OCI-M1 (cell line): Measurements from ENCODE around the gene P2RX2.
"Not testable (repeated sequence)": the region's sequence is repeated elsewhere in the genome, so short reads cannot be mapped to it uniquely, and the experiment has no call there.

ENCODE experiments used
- DNase-seq: peaks from one replicate; lab custom pipeline; 2025; lab: John Stamatoyannopoulos, UW

The P2RX2 gene

DNA sequence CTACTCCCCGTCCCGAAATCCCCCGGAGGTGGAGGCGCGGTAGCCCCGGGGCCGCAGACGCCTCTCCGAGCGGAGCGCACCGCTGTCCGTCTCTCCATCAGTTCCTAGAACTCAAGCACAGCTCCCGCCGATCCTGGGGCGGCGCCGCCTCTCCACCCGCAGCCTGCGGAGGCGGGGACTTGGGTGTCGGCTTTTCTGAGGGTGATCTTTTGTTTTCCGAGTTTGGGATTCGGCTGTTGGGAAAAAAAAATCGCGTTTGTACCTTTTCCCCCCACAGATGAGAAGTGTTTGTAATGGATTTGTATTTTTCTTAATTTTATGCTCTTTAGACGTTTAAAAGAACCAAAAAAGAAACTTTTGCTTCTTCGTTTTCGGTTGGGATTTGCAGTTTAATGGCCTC lies 34.8 kb upstream of the P2RX2 start:
- DNase-seq = no peak

DNA sequence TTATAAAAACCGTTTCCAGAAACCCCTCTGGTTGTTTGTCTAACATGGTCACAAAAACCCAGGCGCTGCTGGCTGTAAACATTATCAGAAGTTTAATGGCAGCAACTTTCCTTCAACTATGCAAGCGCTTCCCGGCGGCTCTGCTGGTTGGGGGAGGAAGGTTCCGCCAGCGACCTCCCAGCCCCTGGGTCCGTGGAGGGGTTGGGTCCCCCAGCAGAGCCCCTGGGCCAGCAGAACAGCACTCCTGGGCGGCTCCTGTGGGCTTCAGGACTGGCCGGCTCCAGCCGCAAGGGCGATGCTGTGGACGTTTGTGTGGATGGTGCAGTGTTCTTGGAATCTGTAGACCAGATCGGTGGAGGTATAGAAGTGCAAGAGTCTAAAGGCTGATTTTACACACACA lies 34.1 kb upstream of the P2RX2 start:
- no peak for DNase-seq

DNA sequence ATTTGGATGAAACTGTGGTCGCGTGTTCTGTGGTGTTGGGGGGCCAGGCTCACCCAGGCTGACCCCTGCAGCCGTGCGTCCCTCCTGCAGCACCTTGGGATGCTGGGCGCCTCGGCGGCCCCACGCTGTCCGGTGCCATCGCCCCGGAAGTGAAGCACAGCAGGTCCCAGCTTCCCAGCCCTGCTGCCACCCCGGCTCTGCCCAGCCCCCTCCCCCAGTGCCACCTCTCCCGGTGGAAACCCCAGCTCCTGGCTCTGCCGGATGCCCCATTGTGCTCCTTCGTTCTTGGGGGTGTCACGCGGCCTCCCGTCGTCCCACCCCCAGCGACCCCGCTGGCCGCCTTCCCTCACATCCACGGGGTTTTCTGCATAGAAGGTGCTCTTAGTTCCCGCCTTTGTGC lies 33.4 kb upstream of the P2RX2 start:
- no peak for DNase-seq

DNA sequence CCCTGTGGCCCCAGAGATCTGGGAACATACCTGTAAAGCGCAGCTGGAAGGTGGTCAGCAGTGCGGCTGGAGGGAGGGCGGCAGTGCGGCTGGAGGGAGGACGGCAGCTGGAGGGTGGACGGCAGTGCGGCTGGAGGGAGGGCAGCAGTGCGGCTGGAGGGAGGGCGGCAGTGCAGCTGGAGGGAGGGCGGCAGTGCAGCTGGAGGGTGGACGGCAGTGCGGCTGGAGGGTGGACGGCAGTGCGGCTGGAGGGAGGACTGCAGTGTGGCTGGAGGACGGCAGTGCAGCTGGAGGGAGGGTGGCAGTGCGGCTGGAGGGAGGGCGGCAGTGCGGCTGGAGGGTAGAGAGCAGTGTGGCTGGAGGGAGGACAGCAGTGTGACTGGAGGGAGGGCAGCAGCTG lies 31.6 kb upstream of the P2RX2 start:
- no peak for DNase-seq

DNA sequence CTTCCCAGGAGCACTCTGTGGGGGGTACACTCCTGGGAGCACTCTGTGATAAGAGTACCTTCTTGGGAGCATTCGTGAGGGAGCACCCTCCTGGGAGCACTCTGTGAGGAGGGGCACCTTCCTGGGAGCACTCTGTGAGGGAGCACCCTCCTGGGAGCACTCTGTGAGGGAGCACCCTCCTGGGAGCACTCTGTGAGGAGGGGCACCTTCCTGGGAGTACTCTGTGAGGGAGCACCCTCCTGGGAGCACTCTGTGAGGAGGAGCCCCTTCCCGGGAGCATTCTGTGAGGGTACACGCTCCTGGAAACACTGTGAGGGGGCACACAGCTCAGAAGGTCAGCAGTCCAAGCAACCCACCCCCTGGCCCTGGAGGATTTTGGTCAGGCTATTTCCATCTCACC lies 30.8 kb upstream of the P2RX2 start:
- DNase-seq = no peak

DNA sequence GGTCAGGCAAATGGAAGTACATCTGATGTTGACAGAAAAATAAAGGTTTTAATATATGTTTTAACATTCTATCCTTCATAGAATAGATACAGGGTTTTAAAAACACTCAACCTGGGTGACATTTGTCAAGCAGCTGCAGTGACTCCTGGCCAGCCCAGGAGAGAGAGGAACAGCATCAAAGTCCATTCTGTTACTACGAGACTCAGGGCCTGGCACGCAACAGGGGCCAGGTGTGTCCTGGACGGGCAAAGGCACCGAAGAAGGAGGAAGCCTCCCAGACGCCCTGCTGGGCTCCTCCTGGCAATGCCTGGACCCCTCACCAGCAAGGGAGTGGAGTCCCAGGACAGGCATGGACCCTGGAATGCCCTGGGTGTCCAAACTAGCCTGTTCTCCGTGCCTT lies 30.3 kb upstream of the P2RX2 start:
- no peak for DNase-seq

DNA sequence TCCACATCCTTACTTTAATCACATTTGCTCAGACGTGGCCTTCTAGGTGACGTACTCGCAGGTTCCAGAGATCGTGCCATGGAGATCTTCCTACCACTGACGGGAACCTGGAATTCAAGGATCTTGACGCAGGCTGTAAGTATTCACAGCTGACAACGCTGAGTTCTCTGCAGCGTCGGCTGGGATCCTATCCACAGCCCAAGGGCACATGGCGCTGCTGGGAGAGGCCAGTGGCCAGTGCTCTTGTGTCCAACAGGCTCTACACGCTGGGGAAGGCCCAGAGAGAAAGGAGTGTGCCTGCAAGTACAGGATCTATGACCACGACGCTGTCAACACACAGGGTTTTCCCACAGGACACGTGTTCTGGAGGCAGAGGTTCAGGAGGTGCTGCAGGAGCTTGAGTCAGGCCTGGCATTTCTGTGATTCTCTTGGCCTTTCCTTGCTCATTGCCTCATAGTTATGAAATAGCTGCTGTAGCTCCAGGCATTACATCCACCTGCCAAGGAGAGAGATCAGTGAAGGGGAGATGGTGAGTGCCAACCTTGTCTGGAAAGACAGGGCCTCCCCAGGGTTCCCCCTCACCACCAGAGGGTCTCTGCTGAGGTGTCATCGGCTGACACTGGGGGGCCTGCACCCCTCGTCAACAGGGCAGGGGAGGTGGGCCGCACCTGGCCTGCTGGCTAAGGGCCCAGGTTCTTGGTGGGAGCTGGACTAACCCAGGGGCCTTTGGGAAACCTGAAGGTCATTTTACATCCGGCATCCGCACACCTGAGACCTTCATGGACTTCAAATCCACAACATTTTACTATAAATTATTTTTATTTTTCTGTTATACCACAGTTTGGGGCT lies 29.5 kb upstream of the P2RX2 start:
- DNase-seq = no peak

DNA sequence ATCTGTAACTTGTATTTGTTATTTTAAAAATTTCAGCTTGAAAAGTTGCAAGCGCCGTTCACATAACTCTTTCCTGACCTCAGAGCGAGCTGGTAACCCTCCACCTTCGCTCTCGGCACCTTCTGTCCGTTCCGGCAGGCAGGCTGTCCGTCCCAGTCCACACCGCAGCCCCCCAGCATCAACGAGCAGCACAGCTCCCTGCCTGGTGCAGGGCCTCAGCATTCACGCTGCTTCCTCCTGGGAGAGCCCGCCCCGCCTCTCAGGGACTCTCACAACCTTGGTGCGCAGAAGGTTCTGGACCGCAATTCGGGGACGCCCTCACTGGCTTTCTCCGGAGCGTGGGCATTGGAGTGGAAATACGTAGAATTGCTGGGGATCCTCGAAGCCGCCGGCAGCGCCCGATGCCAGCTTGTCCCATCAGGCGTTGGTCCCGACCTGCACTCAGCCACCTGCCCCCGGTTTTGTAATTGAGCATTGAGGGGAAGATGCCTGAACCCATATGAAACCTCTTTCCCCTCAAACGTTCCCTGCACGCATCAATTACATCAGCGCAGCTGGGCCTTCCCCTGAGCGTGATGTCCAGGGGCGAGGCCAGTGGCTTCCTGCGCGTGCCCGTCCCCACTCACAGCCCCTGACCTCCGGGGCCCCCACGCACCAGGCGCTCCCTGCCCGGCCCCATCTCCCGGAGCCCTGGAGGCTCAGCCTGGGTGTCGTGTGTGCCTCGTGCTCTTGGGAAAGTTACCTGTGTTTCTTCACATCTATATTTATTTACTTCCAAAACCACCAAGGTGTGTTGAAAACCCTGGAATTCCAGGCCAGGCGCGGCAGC lies 27.3 kb upstream of the P2RX2 start:
- DNase-seq = no peak

DNA sequence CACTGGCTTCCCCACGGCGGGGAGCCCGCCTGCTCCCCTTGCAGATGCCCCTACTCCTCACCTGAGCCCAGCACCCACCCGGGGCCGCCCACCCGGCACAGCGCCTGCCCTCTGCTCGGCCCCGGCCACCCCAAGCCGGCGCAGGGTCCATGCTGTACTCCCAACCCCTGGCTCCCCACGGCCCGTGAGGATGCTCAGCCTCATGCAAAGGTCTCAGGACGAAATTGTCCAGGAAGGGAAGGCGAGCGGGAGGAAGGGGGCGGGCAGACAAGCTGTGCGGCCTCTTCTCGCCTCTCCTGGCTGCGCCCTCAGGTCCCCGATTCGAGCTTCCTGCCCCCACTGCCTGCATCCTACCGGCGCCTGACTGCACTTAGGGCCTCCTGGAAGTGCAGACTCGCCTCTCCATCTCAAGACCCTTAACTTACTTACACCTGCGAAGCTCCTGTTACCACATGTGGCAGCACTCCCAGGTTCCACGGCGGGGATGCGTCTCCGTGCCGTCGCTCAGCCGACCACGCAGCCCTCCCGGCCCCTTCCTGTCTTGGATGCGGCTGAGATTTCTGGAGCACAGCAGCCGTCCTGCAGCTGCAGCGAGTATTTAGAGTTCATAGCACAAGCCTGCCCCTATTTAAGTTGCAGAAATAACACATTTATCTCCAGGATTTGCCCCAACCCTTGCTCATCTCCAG lies 26.1 kb upstream of the P2RX2 start:
- DNase-seq = no peak

DNA sequence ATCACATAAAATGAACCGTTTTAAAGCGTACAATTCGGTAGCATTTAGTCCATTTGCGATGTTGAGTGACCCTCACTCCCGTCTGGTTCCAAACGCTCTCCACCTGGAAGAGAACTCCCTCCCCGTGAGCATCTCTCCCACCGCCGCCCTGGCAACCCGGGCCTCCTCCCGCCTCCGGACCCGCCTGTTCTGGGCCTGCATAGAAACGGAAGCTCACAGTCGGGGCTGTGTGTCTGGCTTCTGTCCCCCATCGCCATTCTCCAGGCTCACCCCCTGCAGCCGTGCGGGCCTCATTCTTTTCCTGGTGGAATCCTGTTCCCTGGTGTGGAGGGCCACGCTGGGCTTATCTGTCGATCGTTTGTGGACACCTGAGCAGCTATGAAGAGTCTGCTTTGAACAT lies 25.5 kb upstream of the P2RX2 start:
- no peak for DNase-seq

DNA sequence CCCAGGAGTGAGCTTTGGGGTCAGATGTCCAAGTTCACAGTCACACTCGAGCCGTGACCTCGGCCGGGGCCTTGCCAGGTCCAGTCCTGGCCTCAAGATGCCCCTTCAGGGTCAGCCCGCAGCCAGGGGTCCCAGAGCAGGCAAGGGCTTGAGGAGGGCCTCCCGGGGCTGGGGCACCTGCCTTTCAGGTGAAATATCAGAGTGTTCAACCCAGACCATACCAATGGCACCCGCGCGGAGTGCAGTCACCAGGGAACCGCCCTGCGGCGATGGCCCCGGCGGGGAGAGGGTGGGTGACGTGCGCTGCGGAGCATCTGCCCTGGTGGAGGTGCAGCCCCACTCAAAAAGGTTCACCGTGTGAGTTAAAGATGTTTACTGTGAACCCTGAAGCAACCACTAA lies 25.1 kb upstream of the P2RX2 start:
- no peak for DNase-seq

DNA sequence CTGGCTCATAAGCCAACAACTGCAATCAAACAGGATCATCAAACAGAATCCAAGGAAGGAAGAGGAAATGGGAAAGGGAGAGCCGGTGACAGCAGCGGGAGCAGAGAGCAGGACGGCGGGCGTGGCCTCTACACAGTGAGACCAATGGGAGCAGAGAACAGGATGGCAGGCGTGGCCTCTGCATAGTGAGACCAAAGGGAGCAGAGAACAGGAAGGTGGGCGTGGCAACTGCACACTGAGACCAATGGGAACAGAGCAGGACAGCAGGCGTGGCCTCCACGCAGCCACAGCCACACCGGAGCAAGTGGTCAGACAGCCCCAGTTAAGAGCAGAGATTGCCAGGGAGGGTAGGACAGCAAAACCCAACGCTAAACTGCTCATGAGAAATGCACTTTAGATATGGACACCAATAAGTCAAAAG lies 24.6 kb upstream of the P2RX2 start:
- peak; percentile 70 for DNase-seq

DNA sequence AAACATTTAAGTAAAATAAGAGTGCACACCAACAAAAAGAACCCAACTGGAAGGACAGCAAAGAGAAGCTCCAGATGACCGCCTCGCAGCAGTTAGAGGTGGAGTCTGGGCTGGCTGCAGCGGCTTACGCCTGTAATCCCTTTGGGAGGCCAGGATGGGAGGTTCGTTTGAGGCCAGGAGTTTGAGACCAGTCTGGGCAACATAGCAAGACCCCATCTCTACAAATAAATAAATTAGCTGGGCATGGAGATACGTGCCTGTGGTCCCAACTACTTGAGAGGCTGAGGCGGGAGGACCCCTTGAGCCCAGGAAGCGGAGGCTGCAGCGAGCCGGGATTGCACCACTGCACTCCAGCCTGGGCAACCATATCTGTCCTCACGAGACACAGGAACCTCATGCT lies 23.4 kb upstream of the P2RX2 start:
- DNase-seq = no peak

DNA sequence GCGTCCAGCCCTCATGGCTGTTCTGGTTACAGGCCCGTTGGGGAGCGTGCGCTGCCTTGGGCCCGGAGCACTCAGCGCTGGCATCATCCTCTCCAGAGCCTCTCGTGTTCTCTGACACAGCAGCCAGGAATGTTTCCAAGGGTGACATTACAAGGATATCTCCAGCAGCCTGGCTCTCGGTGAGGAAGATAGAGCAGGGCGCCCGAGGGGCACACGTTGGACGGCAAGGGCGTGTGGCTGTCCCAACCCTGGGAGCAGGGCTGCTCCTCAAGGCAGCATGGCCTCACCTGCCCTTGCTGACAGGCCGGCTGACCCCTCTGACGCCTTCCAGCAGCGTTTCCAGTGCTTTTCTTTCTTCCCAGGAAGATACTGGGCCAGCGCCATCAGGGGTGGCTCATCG lies 22.6 kb upstream of the P2RX2 start:
- no peak for DNase-seq

DNA sequence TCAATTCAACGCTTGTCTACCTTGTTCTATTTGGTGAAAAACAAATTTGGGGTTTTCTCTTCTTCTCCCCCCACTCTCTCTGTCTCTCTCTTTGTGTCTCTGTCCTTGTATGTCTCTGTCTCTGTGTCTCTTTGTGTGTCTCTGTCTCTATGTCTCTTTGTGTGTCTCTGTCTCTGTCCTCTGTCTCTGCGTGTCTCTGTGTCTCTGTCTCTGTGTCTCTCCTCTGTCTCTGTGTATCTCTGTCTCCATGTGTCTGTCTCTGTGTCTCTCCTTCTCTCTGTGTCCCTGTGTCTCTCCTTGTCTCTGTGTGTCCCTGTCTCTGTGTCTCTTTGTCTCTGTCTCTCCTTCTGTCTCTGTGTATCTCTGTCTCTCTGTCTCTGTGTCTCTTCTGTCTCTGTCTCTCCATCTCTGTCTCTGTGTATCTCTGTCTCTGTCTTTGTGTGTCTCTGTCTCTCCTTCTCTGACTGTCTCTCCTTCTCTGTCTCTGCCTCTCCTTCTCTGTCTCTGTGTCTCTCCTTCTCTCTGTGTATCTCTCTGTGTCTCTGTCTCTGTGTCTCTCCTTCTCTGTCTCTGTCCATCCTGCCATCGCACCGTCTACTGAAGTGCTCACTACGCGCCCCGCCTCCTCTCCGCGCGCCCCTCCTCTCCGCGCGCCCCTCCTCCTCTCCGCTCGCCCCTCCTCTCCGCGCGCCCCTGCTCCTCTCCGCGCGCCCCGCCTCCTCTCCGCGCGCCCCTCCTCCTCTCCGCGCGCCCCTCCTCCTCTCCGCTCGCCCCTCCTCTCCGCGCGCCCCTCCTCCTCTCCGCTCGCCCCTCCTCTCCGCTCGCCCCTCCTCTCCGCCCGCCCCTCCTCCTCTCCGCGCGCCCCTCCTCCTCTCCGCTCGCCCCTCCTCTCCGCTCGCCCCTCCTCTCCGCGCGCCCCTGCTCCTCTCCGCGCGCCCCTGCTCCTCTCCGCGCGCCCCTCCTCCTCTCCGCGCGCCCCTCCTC lies 21.0 kb upstream of the P2RX2 start:
- peak; percentile 46 for DNase-seq

DNA sequence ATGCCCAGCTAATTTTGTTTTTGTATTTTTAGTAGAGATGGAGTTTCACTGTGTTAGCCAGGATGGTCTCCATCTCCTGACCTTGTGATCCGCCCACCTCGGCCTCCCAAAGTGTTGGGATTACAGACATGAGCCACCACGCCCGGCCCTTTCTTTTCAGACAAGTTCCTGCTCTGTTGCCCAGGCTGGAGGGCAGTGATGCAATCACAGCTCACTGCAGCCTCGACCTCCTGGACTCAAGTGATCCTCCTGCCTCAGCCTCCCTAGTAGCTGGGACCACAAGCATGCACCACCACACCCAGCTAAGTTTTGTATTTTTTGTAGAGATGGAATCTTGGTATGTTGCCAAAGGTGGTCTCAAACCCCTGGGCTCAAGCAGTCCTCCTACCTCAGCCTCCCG lies 19.1 kb upstream of the P2RX2 start:
- DNase-seq = not testable (repeated sequence)

DNA sequence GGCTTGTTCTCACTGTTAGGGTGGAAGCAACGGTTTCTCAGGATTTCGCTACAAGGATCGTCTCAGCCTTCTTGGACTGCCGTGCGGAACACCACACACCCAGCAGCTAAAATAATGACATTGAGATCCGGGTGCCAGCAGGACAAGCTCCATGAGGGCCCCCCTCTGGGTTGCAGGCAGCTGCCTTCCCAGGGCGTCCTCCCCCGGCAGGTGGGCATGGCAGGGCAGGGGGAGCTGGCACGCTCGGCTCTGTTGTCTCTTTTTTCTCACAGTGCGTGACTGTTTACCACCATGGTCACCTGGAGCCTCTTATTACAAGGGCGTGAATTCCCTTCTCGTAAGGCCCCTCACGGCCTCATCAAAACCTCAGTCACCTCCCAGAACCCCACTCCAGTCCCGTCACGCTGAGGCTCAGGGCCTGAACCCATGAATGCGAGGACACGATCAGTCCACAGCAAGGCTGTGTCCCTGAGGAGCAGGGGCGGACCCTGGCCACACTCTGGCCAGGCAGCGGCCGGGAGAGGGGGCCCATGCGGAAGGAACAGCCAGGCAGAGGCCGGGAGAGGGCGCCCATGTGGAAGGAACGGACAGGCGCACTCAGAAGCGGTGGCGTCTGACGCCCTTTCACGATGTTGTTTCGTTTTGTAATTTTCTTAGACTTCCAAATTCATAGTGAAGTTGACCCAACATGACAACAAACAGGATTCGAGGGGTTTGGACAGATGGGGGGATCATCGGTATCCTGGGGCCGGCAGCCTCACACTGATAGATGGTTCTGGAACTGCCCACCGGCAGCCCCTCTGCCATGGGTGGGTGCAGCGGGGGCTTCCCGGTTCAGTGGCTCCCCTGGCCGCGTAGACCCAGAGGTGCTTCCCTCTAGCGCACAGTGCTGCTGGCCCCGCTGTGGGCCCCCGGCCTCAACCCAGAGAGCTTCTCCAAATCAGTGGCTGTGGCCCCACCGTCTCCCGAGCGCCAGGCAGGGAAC lies 18.2 kb upstream of the P2RX2 start:
- peak; percentile 86 for DNase-seq

DNA sequence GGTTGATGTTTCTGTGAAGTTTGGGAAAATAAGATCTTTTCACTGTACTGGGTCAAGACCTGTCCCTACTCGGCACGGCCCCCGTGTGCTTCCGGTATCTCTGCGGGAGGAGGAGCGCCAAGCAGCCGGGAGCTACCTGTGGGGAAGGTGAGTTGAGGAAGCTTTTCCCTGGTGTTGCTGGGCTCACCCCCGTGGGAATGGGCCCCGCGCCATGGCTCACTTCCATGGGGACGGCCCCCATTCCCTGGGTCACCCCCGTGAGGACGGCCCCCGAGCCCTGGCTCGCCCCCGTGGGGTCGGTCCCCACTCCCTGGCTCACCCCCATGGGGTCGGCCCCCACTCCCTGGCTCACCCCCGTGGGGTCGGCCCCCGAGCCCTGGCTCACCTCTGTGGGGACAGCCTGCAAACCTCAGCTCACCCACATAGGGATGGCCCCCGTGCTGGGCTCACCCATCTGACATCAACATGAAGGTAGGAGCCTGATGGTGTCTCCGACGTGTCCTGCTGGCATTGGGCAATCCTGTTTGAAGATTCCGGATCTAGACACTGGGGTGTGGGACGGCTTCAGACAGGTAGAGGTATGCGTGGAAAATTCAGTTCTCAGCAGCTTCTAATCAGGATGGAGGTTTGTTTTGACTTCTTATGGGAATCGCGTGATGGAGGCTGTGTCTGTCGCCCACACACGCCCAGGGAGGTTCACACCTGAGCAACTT lies 17.2 kb upstream of the P2RX2 start:
- DNase-seq = no peak

DNA sequence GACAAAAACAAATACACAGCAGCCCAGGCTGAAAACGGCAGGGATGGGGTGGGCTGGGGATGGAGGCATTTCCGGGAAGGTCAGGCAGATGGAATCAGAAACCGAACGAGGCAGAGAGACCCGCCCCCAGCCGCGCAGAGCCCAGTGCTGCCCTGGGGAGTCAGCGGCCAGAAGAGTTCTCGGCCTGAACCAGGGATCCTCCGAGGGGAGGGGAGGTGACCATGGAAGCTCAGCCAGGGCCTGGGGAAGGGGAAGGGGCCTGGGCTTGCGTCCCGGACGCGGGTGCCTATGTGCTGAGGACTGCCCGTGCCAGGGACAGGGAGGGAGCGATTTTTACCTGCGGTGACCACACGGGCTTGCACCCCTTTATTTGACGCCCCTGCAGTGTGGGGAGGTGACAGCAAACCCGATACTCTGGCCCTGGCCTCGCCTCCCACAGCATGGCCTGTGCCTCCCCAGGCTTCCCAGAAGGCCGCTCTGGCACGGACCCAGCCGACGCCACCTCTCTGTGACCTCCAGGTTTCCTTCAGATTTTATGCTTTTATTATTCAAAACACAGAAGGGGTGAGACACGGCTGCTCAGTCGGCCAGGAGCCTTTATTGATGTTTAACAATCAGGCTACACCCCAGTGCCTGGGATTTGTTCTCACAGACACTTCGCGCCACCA lies 15.9 kb upstream of the P2RX2 start:
- DNase-seq = no peak
